Measurements from ENCODE around the gene IFITM5.

DNA sequence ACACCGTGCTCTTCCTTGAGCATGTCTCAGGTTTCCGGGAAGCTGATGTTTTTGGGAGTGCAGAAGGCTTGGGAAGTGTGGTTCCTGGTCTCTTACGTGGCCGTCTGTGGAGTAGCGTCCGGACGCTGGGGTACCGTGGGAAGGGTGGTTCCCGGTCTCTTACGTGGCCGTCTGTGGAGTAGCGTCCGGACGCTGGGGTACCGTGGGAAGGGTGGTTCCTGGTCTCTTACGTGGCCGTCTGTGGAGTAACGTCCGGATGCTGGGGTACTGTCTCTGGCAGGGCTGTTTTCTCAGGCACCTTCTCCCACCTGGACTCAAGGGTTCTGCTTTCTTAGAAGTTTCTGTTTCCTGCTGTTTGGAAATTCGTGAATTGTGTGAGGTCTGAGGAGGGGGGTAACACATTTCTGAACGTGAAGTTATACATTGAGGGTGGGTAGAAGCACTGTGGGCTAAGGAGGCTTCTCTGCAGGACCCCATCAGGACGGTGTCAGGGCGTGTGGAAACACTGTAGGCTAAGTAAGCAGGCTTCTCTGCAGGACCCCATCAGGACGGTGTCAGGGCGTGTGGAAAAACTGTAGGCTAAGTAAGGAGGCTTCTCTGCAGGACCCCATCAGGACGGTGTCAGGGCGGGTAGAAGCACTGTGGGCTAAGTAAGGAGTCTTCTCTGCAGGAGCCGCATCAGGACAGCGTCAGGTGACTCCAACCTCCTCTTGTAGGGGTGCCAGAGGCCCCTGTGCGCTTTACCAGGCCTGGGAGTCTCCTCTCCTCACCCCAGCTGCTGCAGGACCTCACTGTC, 26.7 kb upstream of the IFITM5 start:
- TF ChIP-seq, protein P1, sequence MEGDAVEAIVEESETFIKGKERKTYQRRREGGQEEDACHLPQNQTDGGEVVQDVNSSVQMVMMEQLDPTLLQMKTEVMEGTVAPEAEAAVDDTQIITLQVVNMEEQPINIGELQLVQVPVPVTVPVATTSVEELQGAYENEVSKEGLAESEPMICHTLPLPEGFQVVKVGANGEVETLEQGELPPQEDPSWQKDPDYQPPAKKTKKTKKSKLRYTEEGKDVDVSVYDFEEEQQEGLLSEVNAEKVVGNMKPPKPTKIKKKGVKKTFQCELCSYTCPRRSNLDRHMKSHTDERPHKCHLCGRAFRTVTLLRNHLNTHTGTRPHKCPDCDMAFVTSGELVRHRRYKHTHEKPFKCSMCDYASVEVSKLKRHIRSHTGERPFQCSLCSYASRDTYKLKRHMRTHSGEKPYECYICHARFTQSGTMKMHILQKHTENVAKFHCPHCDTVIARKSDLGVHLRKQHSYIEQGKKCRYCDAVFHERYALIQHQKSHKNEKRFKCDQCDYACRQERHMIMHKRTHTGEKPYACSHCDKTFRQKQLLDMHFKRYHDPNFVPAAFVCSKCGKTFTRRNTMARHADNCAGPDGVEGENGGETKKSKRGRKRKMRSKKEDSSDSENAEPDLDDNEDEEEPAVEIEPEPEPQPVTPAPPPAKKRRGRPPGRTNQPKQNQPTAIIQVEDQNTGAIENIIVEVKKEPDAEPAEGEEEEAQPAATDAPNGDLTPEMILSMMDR (IDR thresholded peaks at IDR 0.05) = no peak
- TF ChIP-seq POLR2AphosphoS5 (IDR thresholded peaks at IDR 0.05) (no peak), POLR2A (IDR thresholded peaks at IDR 0.05) (no peak), EP300 (IDR thresholded peaks at IDR 0.05) (no peak)

Measured in sigmoid colon (tissue), 4 donors.